Activated CD8-positive, alpha-beta memory T cell treated with anti-CD3 and anti-CD28 coated beads, Interleukin-2, amount 50 U/mL, for 1 hour (primary cell): ENCODE results near the gene BAZ2B.
"Not testable (repeated sequence)": the region's sequence is repeated elsewhere in the genome, so short reads cannot be mapped to it uniquely, and the experiment has no call there.

Experiments used
- DNase-seq: peaks from one replicate; pipeline ENCODE4 v3.0.0-alpha.2; 2020; ENCODE audit errors: extremely low read depth

Gene BAZ2B

GRCh38 chr2:159616286-159616701, at the start of gene BAZ2B:
TSS of gene BAZ2B (minus strand) at chr2:159616548. CDS start at chr2:159478719, 137,829 bp downstream.
- no peak for DNase-seq

GRCh38 chr2:159661286-159661685, 44.9 kb upstream of the BAZ2B start:
- no peak for DNase-seq

- no peak for DNase-seq
These were observed 42.8 kb upstream of the BAZ2B start for GRCh38 chr2:159658881-159659873.

- no peak for DNase-seq
These were observed 37.6 kb upstream of the BAZ2B start for GRCh38 chr2:159653962-159654361.

GRCh38 chr2:159651884-159652283, 35.5 kb upstream of the BAZ2B start:
- DNase-seq, result no peak

- DNase-seq, result no peak
These were observed 34.2 kb upstream of the BAZ2B start for GRCh38 chr2:159650574-159650973.

GRCh38 chr2:159648643-159649042, 32.3 kb upstream of the BAZ2B start:
- no peak for DNase-seq

GRCh38 chr2:159647667-159648066, 31.3 kb upstream of the BAZ2B start:
- DNase-seq, result no peak

- no peak for DNase-seq
These were observed 23.8 kb upstream of the BAZ2B start for GRCh38 chr2:159640176-159640575.

GRCh38 chr2:159639712-159640111, 23.4 kb upstream of the BAZ2B start:
- no peak for DNase-seq

- no peak for DNase-seq
These were observed 22.7 kb upstream of the BAZ2B start for GRCh38 chr2:159639071-159639470.

GRCh38 chr2:159637988-159638501, 21.7 kb upstream of the BAZ2B start:
- no peak for DNase-seq

- no peak for DNase-seq
These were observed 20.9 kb upstream of the BAZ2B start for GRCh38 chr2:159637240-159637639.

GRCh38 chr2:159635006-159635789, 18.9 kb upstream of the BAZ2B start:
- DNase-seq, result no peak

GRCh38 chr2:159633219-159633618, 16.9 kb upstream of the BAZ2B start:
- no peak for DNase-seq

- DNase-seq, result not testable (repeated sequence)
These were observed 9.3 kb upstream of the BAZ2B start for GRCh38 chr2:159625628-159626027.

GRCh38 chr2:159623436-159623835, 7.1 kb upstream of the BAZ2B start:
- DNase-seq, result no peak

GRCh38 chr2:159622966-159623365, 6.6 kb upstream of the BAZ2B start:
- DNase-seq, result no peak

GRCh38 chr2:159620796-159621195, 4.4 kb upstream of the BAZ2B start:
- DNase-seq, result no peak

- DNase-seq, result no peak
These were observed 1.3 kb upstream of the BAZ2B start for GRCh38 chr2:159617646-159618045.

- no peak for DNase-seq
These were observed 752 bp upstream of the BAZ2B start for GRCh38 chr2:159617100-159617499.
